Fibroblast of lung (primary cell): Measurements from ENCODE around the gene NPM1. TPM values are rescaled to one million over a fixed set of nuclear protein-coding genes. Genes with fewer than 3 reads are reported as not detected.

Experiments used
- DNase-seq, 2 donors: peaks; one replicate each; pipeline versions ENCODE4 v3.0.0 to v3.0.0-alpha.2; 2010; ENCODE audit warnings: low read depth in 2 of 2
- H2AFZ ChIP-seq: 2 replicates; pipeline ENCODE4 v1.5.1; 2012; ENCODE audit warnings: low read length, control low read depth, inconsistent platforms
- H3K27ac ChIP-seq: 2 replicates; pipeline ENCODE4 v1.5.1; 2011; ENCODE audit warnings: low read length, control low read depth; ENCODE audit not compliant: insufficient read depth
- H3K27me3 ChIP-seq: 2 replicates; pipeline ENCODE4 v1.5.1; 2011; ENCODE audit warnings: mild to moderate bottlenecking, low read length; ENCODE audit not compliant: control insufficient read depth, insufficient read depth
- H3K36me3 ChIP-seq: 2 replicates; pipeline ENCODE4 v1.5.1; 2011; ENCODE audit warnings: low read length; ENCODE audit not compliant: control insufficient read depth, insufficient read depth
- H3K4me1 ChIP-seq: 2 replicates; pipeline ENCODE4 v1.5.1; 2011; ENCODE audit warnings: low read length; ENCODE audit not compliant: control insufficient read depth, insufficient read depth; ENCODE audit errors: extremely low read depth
- H3K4me2 ChIP-seq: 2 replicates; pipeline ENCODE4 v1.5.1; 2011; ENCODE audit warnings: low read length, control low read depth; ENCODE audit not compliant: insufficient read depth; ENCODE audit errors: extremely low read depth
- H3K4me3 ChIP-seq, 4 experiments: fragments of 200-600 bp in 1 of 4; sonication (generic) in 1 of 4; replicated peaks in 1 of 4; 2 replicates each; pipeline ENCODE4 v1.5.1; 2011 to 2016; ENCODE audit warnings: low read length in 4 of 4, low read depth in 3 of 4, mild to moderate bottlenecking in 3 of 4, control low read depth in 2 of 4, inconsistent platforms in 1 of 4, mixed read lengths in 1 of 4; ENCODE audit not compliant: insufficient read depth in 1 of 4; ENCODE audit errors: control extremely low read depth in 1 of 4
- H3K79me2 ChIP-seq: 2 replicates; pipeline ENCODE4 v1.5.1; 2012; ENCODE audit warnings: mild to moderate bottlenecking, low read length, inconsistent platforms; ENCODE audit not compliant: control insufficient read depth, insufficient read depth
- H3K9ac ChIP-seq: 2 replicates; pipeline ENCODE4 v1.5.1; 2011; ENCODE audit warnings: mild to moderate bottlenecking, low read length, control low read depth; ENCODE audit not compliant: insufficient read depth
- H3K9me3 ChIP-seq: 2 replicates; pipeline ENCODE4 v1.5.1; 2012; ENCODE audit warnings: low read depth, low read length; ENCODE audit not compliant: control insufficient read depth, insufficient read depth
- H4K20me1 ChIP-seq: 2 replicates; pipeline ENCODE4 v1.5.1; 2011; ENCODE audit warnings: low read length; ENCODE audit not compliant: control insufficient read depth, insufficient read depth; ENCODE audit errors: extremely low read depth
- EZH2 ChIP-seq: IDR thresholded peaks from 2 replicates; pipeline ENCODE4 v1.5.1; 2012; ENCODE audit warnings: low read length, control low read depth, mild to moderate bottlenecking; ENCODE audit errors: missing control alignments
- polyA plus RNA-seq, 2 donors: library from polyadenylated mRNA; depleted of rRNA in 1 of 2; stranded (reverse) in 1 of 2; unstranded in 1 of 2; fragments of >200 nt; gene quantifications; 2 replicates each; pipeline ENCODE4 v1.2.1, GENCODE V29; 2011 to 2012; ENCODE audit warnings: missing spikeins in 1 of 2
- total RNA-seq: library from RNA; depleted of rRNA; stranded (reverse); fragments of >200 nt; gene quantifications from 2 replicates; pipeline ENCODE4 v1.2.1, GENCODE V29; 2014
- TF ChIP-seq, protein P1 (sequence below), 2 donors: IDR thresholded peaks in 1 of 2; conservative IDR thresholded peaks in 1 of 2; 1 replicate in 1 of 2; 2 replicates in 1 of 2; pipeline ENCODE4 v1.5.1; 2011 to 2012; ENCODE audit warnings: low read length in 2 of 2, control low read depth in 1 of 2, inconsistent platforms in 1 of 2, low read depth in 1 of 2, mild to moderate bottlenecking in 1 of 2

NPM1 gene
- total and polyA plus RNA-seq, 2 donors (not counting 1 experiment from before 2014, with no cell fraction given) = 1,067 to 4,158 TPM

DNA sequence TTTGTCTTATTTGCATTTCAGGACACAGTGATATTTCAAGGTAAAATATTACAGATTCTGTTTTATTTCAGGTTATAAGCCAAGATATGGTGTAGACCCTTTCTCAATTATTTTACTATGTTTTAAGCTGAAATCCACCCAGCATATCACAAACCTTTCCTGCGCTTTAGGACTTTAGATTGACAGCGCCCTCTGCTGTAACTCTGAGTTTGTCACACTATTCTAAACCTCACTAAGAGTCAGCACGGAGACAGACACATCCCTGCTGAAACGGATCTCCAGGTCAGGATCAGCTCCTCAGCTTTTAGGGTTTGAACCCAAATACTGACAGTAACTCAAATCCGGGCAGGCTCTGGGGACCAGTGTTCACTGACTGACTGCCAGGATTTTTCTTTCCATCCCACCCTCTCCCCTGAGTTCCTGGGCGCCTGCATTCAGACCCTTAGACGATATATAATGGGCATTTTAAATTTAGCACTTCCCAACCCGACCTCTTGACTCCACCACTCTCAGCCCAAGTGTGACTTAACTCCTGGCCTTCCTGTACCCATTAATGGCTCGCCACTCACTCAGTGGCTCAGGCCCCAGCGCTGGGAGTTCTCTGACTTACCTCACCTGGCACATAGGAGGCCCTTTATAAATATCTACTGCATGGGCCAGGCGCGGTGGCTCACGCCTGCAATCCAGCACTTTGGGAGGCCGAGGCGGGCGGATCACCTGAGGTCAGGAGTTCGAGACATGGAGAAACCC is 45.1 kb upstream of the NPM1 start:
- Histone ChIP-seq H3K9me3 (no peaks in the 10 kb centered on the region), H3K9ac (no peak overlapping the region), H3K79me2 (no peaks in the 10 kb centered on the region), H3K27ac (no peak overlapping the region), H4K20me1 (no peaks in the 10 kb centered on the region), H2AFZ (no peak overlapping the region), H3K4me3 (no peak overlapping the region), H3K4me2 (no peak overlapping the region), H3K4me1 (no peaks in the 10 kb centered on the region), H3K36me3 (no peaks in the 10 kb centered on the region), H3K27me3 (no peaks in the 10 kb centered on the region)
- peak; percentile 52 to 74 for DNase-seq
- TF ChIP-seq, protein P1, sequence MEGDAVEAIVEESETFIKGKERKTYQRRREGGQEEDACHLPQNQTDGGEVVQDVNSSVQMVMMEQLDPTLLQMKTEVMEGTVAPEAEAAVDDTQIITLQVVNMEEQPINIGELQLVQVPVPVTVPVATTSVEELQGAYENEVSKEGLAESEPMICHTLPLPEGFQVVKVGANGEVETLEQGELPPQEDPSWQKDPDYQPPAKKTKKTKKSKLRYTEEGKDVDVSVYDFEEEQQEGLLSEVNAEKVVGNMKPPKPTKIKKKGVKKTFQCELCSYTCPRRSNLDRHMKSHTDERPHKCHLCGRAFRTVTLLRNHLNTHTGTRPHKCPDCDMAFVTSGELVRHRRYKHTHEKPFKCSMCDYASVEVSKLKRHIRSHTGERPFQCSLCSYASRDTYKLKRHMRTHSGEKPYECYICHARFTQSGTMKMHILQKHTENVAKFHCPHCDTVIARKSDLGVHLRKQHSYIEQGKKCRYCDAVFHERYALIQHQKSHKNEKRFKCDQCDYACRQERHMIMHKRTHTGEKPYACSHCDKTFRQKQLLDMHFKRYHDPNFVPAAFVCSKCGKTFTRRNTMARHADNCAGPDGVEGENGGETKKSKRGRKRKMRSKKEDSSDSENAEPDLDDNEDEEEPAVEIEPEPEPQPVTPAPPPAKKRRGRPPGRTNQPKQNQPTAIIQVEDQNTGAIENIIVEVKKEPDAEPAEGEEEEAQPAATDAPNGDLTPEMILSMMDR (conservative IDR thresholded peaks at IDR 0.05 in 1 of 2, IDR thresholded peaks at IDR 0.05 in 1 of 2; ENCODE audit: low read depth in 1 of 2, low read length in 2 of 2) = peak; percentile 71 to 76
- TF ChIP-seq EZH2 = no peak

DNA sequence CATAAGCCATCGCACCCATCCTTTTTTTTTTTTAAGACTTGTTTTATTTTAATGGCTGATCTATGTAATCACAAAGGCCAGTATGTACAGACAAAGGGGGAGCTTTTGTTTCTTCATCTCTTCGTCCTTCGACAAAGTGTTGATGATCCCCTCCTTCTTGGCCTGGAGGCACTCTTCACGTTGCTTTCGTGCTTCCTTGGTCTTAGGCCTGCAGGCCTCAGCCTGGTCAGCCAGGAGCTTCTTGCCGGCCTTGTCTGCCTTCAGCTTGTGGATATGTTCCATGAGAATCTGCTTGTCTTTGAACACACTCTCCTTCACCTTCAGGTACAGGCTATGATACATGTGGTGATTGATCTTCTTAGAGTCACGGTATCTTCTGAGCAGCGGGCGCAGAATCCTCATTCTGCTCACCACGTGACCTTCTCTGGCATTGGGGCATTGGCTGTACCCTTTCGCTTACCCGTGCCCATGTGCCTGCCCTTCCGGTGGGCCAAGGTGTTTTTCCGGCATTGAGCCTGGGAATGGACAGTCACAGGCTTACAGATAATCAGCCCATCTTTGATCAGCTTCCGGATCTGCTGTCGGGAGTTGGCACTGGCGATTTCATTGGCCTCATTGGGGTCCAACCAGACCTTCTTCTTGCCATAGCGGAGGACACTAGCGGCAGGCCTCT is 42.6 kb upstream of the NPM1 start:
- Histone ChIP-seq H3K79me2 (no peaks in the 10 kb centered on the region), H3K9ac (no peak overlapping the region), H2AFZ (no peak overlapping the region), H3K27me3 (no peaks in the 10 kb centered on the region), H3K4me1 (no peaks in the 10 kb centered on the region), H3K27ac (no peak overlapping the region), H3K4me2 (no peak overlapping the region), H3K4me3 (no peak overlapping the region), H3K9me3 (no peaks in the 10 kb centered on the region), H3K36me3 (no peaks in the 10 kb centered on the region), H4K20me1 (no peaks in the 10 kb centered on the region)
- DNase-seq = no peak
- TF ChIP-seq EZH2 = no peak
- TF ChIP-seq, protein P1 (conservative IDR thresholded peaks at IDR 0.05 in 1 of 2, IDR thresholded peaks at IDR 0.05 in 1 of 2; ENCODE audit: low read depth in 1 of 2, low read length in 2 of 2) = no peak

DNA sequence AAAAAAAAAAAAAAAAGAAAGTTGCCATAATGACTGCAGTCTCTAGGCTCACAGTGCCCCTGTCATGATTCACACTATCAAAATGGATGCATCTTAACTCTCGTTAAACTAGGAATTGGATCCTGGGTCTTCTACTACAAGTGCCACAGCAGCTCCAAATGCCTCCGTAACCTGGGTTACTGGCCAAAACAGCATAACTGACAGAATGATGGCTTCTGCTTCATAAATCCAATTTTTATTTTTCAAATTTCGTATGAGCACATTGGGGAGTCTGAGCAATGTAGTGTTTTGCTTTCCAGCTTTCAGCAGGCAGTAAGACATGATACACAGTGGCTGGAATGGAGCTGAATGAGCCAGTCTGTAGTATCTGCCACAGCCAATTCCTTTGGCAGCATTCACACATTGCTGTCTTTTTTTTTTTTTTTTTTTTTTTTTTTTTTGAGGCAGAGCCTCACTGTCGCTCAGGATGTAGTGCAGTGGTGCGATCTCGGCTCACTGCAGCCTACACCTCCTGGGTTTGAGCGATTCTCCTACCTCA is 36.0 kb upstream of the NPM1 start:
- Histone ChIP-seq H3K27me3 (no peaks in the 10 kb centered on the region), H3K9ac (no peak overlapping the region), H3K9me3 (no peaks in the 10 kb centered on the region), H3K79me2 (no peaks in the 10 kb centered on the region), H3K4me2 (no peak overlapping the region), H4K20me1 (no peaks in the 10 kb centered on the region), H3K36me3 (no peaks in the 10 kb centered on the region), H2AFZ (no peak overlapping the region), H3K27ac (no peak overlapping the region), H3K4me3 (no peak overlapping the region), H3K4me1 (no peaks in the 10 kb centered on the region)
- DNase-seq = peak in 1 of 2 donors; percentile 9
- TF ChIP-seq EZH2 = no peak
- TF ChIP-seq, protein P1 (conservative IDR thresholded peaks at IDR 0.05 in 1 of 2, IDR thresholded peaks at IDR 0.05 in 1 of 2; ENCODE audit: low read depth in 1 of 2, low read length in 2 of 2) = no peak
